HG02938 (cell line): ENCODE data around the gene PADI4.
"Not testable (repeated sequence)": the region's sequence is repeated elsewhere in the genome, so short reads cannot be mapped to it uniquely, and the experiment has no call there.

Experiments used
- ATAC-seq: cut with Tn5 transposase; IDR thresholded peaks from one replicate; pipeline ENCODE4 v1.9.1; 2021; ENCODE audit warnings: mild to moderate bottlenecking, moderate library complexity; ENCODE audit not compliant: unreplicated experiment

Gene PADI4

DNA sequence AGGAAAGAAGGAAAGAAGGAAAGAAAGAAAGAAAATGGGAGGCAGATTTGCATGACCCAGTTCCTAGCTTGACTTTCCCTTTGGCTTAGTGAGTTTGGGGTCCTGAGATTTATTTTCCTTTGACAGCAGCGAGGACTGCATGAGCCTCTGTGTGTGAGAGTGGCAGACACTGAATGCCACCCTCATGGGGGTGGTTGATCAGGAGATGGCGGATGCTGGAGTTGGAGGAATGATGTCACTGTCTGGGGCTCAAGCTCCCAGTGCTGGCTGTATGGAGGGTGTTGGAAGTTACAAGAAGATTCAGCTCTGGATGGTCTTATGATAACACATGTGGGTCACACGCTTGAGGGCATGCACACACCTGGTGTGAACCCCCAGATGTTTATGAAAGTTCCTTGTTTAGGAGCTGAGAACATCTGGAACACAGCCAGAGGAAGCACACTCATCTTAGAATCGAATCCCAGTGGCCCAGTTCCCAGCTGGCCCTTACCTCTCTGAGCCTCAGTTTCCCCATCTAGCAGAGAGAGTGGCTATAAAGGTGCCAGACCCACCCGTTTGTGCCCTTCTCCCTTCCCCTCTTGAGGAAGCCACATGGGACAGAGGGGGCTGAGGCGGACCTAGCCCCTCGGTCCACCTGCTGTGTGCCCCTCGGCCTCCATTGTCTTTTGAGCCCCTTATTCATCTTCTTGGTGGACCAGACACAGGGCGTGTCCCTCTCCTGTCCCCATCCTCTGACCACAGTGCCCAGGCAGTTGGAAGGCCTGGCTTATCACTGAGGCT, 5.7 kb downstream of the PADI4 start:
- no peak for ATAC-seq

GRCh38 chr1:17314491-17314971, 6.5 kb downstream of the PADI4 start:
- ATAC-seq: no peak

- no peak for ATAC-seq
Measured at GRCh38 chr1:17315542-17316130, 7.6 kb downstream of the PADI4 start.

DNA sequence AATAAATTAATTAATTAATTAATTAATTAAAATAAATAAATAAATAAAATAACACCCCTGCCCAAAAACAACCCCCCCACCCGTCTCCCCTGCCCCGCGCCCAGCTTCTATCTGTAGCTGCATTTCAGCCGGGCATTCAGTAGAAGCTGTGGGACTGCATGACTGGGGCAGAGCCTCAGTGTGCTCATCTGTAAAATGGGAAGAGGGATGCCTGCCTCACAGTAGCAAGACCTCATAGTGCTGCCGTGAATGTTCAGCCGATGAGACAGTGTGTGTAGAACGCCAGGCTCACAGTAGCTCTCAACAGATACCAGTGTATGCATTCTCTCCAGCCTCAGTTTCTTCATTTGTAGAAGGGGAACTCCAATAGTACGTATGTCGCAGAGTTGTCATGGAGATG, 8.7 kb downstream of the PADI4 start:
- no peak for ATAC-seq

GRCh38 chr1:17318262-17318661, 10.3 kb downstream of the PADI4 start:
- no peak for ATAC-seq

GRCh38 chr1:17319561-17320350, 11.8 kb downstream of the PADI4 start:
- ATAC-seq: no peak

DNA sequence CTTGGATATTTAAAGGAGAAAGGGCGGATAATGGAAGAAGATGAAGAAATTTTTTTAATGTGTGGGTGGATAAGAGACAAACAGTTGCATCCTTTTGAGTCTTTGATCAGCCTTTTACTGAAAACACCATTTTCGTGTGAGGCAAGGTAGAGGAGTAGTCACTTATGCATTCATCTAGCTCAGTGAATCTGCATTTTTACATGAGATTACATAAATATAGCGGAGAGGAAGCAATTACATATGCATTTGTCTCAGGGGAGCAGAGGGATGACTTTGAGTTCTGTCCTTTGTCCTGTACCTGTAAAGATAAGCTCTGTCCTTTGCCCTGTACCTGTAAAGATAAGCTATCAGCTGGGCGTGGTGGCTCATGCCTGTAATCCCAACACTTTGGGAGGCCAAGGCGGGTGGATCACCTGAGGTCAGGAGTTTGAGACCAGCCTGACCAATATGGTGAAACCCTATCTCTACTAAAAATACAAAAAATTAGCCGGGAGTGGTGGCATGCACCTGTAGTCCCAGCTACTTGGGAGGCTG, 13.9 kb downstream of the PADI4 start:
- not testable (repeated sequence) for ATAC-seq

DNA sequence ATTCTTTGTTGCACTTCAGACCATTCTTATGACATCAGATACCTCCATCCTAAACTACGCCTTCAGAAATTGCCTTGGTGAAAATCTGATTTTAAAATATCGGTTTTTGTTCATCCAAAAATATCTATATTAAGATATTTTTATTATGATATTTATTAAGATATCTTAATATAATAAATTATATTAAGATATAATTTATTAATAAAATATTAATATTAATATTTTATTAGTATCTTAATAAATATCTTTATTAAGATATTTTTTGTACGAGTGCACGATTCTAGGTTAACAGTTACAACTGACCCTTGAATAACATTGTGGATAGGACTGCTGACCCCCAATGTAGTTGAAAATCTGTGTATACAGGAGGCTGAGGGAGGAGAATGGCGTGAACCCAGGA, 20.9 kb downstream of the PADI4 start:
- no peak for ATAC-seq

GRCh38 chr1:17329610-17330009, 21.6 kb downstream of the PADI4 start:
- no peak for ATAC-seq

GRCh38 chr1:17330856-17331255, 22.9 kb downstream of the PADI4 start:
- no peak for ATAC-seq

DNA sequence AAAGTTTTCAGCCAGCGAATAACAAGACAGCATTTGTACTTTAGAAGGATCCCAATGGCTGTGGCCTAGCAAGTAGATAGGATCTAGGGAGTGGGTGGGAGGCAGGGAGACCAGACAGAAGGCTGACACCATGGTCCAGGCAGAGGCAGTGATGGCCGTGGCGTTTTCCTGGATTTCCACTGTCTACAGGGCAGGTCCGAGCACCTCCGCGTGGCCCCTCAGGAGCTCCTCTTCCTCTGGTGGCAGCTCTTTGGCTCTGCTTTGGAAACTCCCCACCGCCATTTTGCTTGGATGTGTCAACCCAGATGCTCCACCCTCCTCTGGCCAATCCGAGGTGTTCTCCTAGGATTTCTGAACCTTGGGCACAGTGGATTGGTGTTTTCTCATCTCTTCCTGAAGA, 25.1 kb downstream of the PADI4 start:
- no peak for ATAC-seq

DNA sequence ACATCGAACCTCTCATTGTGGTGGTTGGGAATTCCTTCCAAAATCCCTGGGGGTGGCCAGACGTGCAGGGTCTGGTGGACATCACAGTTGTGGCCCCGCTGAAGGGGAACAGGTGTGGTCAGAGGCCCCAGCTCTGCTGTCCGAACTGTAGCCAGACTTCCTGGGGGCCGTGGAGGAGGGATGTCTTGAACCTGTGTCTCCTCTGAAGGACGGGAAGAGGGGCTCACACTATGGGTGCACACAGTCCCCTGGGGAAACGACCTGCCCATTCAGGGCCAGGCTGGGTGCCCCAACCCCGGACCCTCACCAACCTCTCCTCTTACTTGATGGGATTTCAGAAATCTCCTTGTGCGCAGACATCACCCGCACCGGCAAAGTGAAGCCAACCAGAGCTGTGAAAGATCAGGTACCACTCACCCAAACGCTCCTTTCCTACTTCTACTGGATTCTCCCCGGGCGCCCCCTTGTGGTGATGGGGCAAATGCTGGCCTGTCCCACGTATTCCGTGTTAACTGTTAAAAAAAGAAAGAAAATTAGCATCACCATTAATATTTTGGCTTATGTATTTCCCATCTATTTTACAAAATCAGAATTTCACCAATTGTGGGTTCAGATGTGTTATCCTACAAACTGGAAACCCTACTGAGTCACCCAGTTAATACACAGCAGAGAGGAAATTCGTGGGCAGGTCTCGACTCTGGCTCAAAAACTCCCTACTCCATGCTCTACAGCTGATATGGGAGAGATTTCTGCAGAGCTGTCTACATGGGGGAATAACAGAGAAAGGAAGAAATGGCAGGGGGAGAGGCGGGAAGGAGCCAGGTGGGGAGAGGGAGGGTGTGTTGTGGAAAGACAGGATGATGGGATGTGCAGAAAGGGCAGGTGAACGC, 28.1 kb downstream of the PADI4 start:
- no peak for ATAC-seq

GRCh38 chr1:17338706-17339493, 30.9 kb downstream of the PADI4 start:
- ATAC-seq: no peak

DNA sequence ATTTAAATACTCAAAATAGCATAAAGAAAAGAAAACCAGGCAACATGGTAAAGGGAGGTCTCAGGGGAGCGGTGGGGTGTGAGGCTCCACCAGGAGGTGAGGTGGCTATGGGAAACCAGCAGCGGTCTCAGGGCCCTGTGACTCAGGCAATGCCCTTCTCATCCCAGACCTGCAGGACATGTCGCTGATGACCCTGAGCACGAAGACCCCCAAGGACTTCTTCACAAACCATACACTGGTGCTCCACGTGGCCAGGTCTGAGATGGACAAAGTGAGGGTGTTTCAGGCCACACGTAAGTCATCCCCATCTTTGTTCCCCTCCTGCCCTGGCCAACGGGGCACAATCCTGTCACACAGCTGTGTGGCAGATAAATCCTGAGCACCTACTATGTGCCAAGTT, 31.5 kb downstream of the PADI4 start:
- no peak for ATAC-seq

- ATAC-seq: no peak
Measured at GRCh38 chr1:17340358-17340757, 32.4 kb downstream of the PADI4 start.

DNA sequence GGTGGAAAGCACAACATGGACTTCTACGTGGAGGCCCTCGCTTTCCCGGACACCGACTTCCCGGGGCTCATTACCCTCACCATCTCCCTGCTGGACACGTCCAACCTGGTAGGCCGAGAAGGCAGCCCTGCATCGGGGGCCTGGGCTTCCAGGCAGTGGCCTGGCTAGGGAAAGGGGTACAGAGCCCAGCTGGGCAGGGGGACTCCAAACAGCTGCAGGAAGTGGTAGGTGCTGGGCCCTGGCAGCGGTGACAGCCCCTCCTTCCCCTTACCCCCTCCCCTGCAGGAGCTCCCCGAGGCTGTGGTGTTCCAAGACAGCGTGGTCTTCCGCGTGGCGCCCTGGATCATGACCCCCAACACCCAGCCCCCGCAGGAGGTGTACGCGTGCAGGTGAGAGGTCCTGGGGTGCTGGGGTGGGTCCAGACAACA, 34.0 kb downstream of the PADI4 start:
- ATAC-seq: no peak

- not testable (repeated sequence) for ATAC-seq
Measured at GRCh38 chr1:17345506-17345905, 37.5 kb downstream of the PADI4 start.

DNA sequence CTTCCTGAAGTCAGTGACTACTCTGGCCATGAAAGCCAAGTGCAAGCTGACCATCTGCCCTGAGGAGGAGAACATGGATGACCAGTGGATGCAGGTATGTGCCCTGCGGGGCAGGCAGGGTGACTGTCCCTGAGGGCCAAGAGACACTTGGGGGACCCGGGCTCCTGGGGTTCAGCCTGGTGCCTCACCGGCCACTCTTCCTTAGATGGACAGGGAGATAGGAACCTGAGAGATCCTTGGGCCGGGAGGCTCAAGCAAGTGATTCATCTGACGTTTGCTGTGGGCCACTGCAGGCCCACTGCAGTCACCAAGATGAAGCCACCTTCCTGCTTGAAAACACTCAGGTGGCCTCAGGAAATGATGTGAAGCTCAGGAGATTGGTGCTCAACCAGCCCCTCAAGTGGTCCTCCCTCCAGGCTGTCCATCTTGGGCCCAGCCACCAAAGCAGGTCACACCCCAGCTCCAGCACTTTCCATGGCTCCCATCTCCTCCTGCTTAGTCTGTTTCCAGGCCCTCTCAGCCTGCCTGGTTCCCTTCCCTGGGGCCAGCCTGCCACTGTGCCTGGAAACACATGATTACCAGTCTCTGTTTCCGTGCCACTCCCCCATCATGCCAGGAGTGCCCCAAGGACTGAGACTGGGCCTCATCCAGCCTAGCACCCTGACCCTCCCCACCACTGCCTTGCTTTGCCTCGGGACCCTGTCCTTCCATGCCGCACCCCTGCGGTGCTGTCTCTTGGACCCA, 38.2 kb downstream of the PADI4 start:
- ATAC-seq: no peak
